Urinary bladder (tissue), 4 donors: Measurements from ENCODE around the gene TMEM86A. TPM values are rescaled to one million over a fixed set of nuclear protein-coding genes. Genes with fewer than 3 reads are reported as not detected.
"Not testable (repeated sequence)": the region's sequence is repeated elsewhere in the genome, so short reads cannot be mapped to it uniquely, and the experiment has no call there.

Experiments used
- DNase-seq: peaks from one replicate; pipeline ENCODE4 v3.0.0-alpha.2; 2015; ENCODE audit errors: extremely low spot score
- H3K27ac ChIP-seq: one replicate; pipeline ENCODE4 v1.5.1; 2013; ENCODE audit warnings: low read depth, mild to moderate bottlenecking, moderate library complexity
- H3K36me3 ChIP-seq: one replicate; pipeline ENCODE4 v1.6.1; 2013; ENCODE audit warnings: mild to moderate bottlenecking, moderate library complexity; ENCODE audit not compliant: insufficient read depth
- H3K4me1 ChIP-seq: one replicate; pipeline ENCODE4 v1.6.1; 2013; ENCODE audit warnings: mild to moderate bottlenecking, moderate library complexity; ENCODE audit not compliant: insufficient read depth
- H3K4me3 ChIP-seq: one replicate; pipeline ENCODE4 v1.5.1; 2013; ENCODE audit warnings: low read depth, low read length
- WGBS: extraction: QIAGEN DNeasy Blood & Tissue Kit; methylation state at CpG from one replicate; pipeline ENCODE4 v1.1.7; 2013; 5-methylcytosine and 5-hydroxymethylcytosine counted together
- polyA plus RNA-seq: library from polyadenylated mRNA; stranded (reverse); fragments of 200-250 nt; gene quantifications from one replicate; pipeline ENCODE4 v1.2.3, GENCODE V29; 2013
- total RNA-seq: library from RNA; depleted of rRNA; stranded (reverse); fragments of >200 nt; gene quantifications from one replicate; pipeline ENCODE4 v1.2.3, GENCODE V29; 2014
- donor health status: healthy with polysubstance abuse.
- donor health status: healthy.

TMEM86A gene
- total and polyA plus RNA-seq, 2 donors: 2.7 to 4.5 TPM

DNA sequence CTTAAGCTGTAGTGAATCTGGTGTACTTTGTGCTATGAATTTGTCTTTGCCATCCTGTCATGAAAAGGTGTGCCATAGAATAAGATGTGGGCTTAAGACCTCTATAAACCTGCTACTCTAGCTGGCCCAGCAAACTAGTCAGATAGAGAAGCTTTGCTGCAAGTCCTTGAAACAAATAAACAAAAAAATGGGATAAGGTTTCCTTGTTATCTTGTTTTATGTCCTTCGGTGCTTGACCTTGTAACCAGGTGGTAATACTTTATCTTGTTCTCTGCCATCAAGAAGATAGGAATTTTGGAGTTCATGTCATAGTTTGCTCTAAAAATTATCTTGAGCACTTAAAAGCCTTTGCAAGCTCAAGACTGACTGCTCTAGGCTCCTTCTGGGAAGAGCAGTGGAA lies 14.3 kb upstream of the TMEM86A start:
- no peak for DNase-seq
- Histone ChIP-seq H3K27ac (no peak overlapping the region), H3K36me3 (no peaks in the 10 kb centered on the region), H3K4me1 (no peaks in the 10 kb centered on the region), H3K4me3 (no peak overlapping the region)
- 59% methylated on average over 1 of the region's 1 CpG for WGBS

DNA sequence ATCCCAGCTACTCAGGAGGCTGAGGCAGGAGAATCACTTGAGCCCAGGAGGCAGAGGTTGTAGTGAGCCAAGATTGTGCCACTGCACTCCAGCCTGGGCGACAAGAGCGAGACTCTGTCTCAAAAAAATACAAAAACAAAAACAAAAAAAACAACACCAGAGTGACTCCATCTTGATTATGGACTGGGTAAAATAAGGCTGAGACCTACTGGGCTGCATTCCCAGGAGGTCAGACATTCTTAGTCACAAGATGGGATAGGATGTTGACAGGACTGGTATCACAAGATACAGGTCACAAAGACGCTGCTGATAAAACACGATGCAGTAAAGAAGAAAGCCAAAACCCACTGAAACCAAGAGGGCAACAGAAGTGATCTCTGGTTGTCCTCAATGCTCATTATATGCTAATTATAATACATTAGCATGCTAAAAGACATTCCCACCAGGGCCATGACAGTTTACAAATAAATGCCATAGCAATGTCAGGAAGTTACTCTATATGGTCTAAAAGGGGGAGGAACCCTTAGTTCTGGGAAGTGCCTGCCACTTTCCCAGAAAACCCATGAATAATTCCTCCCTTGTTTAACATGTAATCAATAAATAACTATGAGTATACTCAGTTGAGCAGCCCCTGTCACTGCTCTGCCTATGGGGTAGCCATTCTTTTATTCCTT lies 7.0 kb upstream of the TMEM86A start:
- not testable (repeated sequence) for H3K4me1 ChIP-seq, DNase-seq, H3K27ac ChIP-seq, H3K4me3 ChIP-seq, H3K36me3 ChIP-seq
- 79% methylated on average over 4 of the region's 4 CpGs for WGBS

DNA sequence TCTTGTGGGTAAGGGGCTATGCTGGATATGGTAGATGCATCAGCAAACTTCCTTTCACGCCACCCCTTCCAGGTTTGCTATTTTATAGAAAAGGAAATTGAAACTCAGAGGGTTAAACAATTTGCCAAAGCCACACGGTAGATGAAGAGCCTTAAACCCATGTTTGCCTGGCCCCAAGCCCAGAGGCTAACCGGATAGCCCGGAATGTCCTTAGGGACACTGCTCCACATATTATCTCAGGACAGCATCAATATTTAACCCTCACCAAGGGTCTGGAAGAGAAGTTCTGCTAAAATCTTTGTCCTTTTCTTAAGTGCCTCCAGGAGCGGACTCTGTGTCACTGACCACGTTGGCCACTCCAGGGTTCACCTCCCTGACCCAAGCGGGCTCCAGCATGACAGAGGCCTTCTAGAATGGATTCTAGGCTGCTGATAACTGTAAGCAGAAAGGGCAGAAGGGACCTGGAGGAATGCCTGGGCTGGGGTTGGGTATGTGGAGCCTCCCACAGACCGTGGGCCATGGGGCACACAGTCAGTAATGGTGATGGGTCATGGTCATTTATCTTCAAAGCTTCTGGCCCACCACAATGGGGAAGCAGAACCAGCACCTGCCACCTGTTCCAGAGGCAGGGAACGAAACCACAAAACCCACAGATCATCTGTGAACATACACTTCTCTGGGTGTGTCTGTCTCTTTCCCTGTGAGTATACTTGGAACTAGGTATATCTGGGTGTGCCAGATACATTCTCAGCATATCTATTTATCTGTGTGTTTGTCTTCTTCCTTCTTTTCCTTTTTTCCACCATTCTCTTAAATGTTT lies 5.4 kb upstream of the TMEM86A start:
- no peak for DNase-seq
- WGBS: 61% methylated on average over 9 of the region's 9 CpGs
- H3K27ac ChIP-seq: no peak overlapping the region
- H3K36me3 ChIP-seq: no peaks in the 10 kb centered on the region
- no peaks in the 10 kb centered on the region for H3K4me1 ChIP-seq
- H3K4me3 ChIP-seq: no peak overlapping the region

DNA sequence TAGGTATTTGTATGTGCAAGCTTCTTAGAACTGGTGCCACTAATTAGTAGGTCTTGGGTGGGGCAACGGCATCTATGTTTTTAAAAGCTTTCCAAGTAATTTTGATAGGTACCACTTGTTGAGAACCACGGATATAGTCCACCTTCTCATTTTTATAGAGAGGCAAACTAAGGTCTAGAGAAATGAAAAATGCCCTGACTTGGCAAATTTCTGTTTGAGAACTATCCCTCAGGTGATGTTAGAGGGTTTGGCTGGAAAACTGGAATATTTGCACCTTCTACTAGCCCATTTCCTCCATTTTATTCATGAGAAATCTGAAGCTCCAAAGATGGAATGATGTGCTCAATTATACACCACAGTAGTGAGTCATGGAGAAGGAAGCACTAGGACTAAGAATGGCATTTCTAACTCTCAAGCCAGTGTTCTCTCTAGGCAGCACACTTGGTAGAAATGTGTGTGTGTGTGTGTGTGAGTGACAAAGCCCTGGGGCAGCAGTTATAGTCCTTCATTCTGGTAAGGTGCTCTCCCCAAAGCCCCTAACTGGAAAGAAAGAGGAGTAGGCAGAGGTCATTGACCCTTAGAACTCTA lies 1.8 kb upstream of the TMEM86A start:
- Histone ChIP-seq H3K27ac (no peak overlapping the region), H3K4me3 (no peak overlapping the region), H3K36me3 (no peaks in the 10 kb centered on the region), H3K4me1 (no peaks in the 10 kb centered on the region)
- DNase-seq: no peak
- 85% methylated on average over 2 of the region's 2 CpGs for WGBS

DNA sequence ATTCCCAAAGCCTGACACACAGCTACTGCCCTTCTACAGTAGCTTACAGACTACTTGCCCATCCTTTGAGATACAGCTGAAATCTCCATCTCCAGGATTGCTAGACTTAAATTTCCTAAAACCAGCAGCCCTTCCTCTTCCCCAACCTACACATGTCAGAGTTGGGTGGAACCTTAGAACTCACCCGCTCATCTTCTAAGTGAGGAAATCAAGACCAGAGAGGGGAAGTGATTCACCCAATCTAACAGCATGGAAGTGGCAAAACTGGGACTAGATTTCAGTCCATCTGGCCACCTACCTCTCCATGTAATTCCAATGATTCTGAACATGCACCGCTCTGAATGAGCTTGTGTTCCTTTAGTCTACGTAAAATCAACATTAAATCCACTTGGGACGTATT lies 1.0 kb upstream of the TMEM86A start:
- WGBS: 87% methylated on average over 4 of the region's 4 CpGs
- no peak overlapping the region for H3K27ac ChIP-seq
- no peaks in the 10 kb centered on the region for H3K36me3 ChIP-seq
- H3K4me3 ChIP-seq: no peak overlapping the region
- no peak for DNase-seq
- no peaks in the 10 kb centered on the region for H3K4me1 ChIP-seq

DNA sequence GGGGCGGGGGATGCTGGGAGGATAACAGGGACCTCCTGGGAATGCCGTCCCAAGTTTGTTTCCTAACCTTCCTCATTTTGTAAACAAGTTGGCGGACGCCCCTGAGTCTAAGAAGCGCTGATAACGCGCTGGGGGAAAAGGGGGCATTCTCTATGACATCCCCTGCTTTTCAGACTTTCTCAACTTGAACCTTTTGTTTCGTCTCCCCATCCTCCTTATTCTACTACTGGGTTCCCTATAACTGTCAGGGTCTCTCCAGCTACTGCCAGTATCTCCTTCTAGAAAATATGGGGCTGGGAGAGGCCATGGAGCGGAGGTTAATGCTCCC lies 654 bp downstream of the TMEM86A start:
- no peaks in the 10 kb centered on the region for H3K4me1 ChIP-seq
- peak overlapping the region; percentile 86 for H3K4me3 ChIP-seq
- no peak overlapping the region for H3K27ac ChIP-seq
- no peaks in the 10 kb centered on the region for H3K36me3 ChIP-seq
- WGBS: 8% methylated on average over 9 of the region's 9 CpGs
- no peak for DNase-seq

DNA sequence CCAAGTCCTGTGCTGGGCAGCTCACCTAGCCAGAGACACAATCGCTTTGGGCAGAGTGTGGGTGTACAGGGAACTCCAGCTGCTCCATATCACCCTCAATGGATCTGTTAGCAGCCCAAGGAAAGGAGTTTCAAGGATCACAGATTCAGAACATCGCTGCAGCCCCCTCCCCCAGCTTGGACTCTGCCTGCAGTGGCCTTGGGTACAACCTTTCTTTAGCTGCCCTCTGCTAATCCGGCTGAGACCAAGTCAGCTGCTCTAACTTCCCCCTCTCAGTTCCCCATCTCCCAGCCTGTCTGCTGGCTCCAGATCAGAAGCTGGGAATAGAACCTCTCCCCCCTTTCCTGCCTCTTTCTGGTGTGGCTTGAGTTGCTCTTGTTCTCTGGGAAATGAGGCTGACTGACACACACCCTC lies 1.3 kb downstream of the TMEM86A start:
- no peak overlapping the region for H3K27ac ChIP-seq
- no peak for DNase-seq
- peak overlapping the region; percentile 86 for H3K4me3 ChIP-seq
- WGBS: 44% methylated on average over 3 of the region's 3 CpGs
- H3K4me1 ChIP-seq: no peaks in the 10 kb centered on the region
- no peaks in the 10 kb centered on the region for H3K36me3 ChIP-seq

DNA sequence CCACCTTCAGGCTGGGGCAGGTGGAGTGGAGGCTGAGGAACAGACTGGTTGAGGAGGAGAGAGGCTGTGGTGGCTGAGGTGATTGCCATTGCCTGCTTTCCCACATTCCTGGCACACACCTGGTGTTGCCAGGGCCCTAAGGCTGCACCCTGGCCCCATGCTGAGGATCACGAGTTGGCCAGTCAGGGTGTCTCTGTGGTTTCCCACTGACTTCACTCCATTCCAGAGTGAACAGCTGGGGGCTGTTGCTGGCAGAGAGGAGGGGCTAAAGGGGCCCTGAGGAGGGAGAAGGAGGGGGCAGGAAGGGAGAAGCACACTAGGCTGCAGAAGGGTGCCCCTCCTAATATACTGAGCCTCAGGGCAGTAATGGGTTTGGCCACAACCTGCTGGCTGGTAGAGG lies 1.8 kb downstream of the TMEM86A start:
- no peak overlapping the region for H3K27ac ChIP-seq
- WGBS: 53% methylated on average over 1 of the region's 1 CpG
- H3K4me3 ChIP-seq: no peak overlapping the region

DNA sequence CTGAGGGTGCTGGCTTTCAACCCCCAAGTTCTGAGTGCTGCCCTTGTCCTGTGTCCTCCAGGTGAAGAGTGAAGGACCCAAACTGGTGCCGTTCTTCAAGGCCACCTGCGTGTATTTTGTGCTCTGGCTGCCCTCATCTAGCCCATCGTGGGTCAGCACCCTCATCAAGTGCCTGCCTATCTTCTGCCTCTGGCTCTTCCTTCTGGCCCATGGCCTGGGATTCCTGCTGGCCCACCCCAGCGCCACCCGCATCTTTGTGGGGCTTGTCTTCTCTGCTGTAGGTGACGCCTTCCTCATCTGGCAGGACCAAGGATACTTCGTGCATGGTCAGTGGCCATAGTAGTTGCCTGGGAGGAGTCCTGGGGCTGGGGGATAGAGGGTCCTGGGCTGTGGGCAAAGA lies 2.3 kb downstream of the TMEM86A start:
- H3K4me1 ChIP-seq: no peaks in the 10 kb centered on the region
- 96% methylated on average over 7 of the region's 7 CpGs for WGBS
- H3K4me3 ChIP-seq: no peak overlapping the region
- DNase-seq: no peak
- no peak overlapping the region for H3K27ac ChIP-seq
- H3K36me3 ChIP-seq: no peaks in the 10 kb centered on the region

More for the DNA sequence above, 1.8 kb downstream of the TMEM86A start:
- no peak for DNase-seq
- H3K4me1 ChIP-seq: no peaks in the 10 kb centered on the region
- no peaks in the 10 kb centered on the region for H3K36me3 ChIP-seq

DNA sequence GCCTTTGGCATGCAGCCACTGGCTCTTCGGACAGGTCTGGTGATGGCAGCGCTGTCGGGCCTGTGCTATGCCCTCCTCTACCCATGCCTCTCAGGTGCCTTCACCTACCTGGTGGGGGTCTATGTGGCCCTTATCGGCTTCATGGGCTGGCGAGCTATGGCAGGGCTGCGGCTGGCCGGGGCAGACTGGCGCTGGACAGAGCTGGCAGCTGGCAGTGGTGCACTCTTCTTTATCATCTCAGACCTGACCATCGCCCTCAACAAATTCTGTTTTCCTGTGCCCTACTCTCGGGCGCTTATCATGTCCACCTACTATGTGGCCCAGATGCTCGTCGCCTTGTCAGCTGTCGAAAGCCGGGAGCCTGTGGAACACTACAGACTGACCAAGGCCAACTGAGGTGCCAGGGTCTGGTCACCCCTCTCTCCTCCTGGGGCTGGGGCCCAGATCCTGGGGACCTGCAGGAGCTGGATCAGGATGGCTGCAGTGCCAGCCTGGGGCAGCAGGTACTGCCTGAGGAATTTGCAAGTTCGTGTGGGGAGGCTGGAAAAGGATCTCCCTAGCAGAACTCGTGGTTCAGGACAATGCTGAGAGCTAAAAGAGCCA lies 3.1 kb downstream of the TMEM86A start:
- DNase-seq: no peak

DNA sequence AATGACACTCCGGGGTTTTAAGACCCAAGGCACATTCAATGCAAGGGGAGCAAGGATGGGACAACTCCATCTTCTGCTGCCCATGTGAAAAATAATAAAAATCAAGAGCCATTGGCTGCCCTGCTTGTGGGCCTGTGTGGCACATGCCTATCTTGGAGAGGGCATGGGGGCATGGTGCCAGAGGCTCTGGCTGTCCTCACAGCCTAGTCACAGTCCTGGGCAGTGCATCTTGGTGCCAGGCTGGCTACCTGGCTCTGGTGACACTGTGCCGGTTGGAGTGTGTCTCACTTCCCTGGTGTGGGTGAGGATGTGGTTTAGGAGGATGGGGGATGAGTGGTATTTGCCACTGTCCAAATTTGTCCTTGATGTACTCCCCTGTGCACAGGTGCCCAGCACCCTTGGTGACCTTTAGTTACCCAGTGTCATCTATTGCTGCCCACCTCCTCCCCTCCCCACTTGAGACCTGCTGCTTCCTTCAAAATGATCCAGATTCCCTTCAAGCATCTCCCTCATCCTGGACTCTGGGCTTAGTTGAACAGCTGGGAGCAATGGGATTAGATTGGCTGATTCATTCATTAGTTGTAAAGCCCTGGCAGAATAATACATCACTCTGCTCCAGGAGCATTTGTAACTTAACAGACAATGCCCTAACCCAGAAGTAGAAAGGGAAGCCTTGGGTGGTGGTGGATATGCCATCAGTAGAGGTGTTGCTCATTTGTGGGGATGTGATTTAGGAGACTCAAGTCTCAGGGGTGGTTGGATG lies 4.6 kb downstream of the TMEM86A start:
- H3K4me1 ChIP-seq: no peaks in the 10 kb centered on the region
- no peak for DNase-seq
- no peak overlapping the region for H3K27ac ChIP-seq
- H3K36me3 ChIP-seq: no peaks in the 10 kb centered on the region
- 91% methylated on average over 2 of the region's 2 CpGs for whole genome bisulfite sequencing
- H3K4me3 ChIP-seq: no peak overlapping the region

More for the DNA sequence above, 3.1 kb downstream of the TMEM86A start:
- 94% methylated on average over 17 of the region's 17 CpGs for WGBS
- no peak overlapping the region for H3K27ac ChIP-seq
- no peaks in the 10 kb centered on the region for H3K36me3 ChIP-seq
- no peak overlapping the region for H3K4me3 ChIP-seq
- H3K4me1 ChIP-seq: no peaks in the 10 kb centered on the region

DNA sequence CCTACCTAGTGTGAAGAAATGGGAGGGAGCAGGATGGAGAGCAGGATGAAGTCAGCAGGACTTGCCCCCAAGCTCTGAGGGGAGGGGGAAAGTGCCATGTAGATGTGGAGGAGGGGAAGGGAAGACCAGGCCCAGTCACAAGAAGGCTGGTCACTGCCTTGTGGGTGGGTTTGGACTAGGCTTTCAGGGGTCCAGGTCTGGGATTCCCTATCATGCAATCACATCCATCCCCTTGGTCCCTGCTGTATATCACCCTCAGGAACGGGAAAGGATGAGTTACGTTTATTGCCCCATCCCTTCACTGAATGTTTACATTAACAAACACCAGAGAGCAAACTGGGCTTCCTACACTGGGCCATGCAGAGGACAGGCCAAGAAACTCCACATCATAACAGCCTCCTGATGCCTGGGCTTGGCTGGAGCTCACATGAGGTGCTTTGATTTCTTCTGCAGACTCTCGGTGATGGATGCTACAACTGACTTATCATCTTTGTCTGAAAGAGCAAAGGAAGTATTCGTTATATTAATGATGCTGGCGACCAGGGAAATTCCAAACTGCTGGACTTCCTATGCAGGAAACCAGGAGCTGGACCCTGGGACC lies 5.6 kb downstream of the TMEM86A start:
- WGBS: 60% methylated on average over 5 of the region's 5 CpGs
- Histone ChIP-seq H3K4me3 (no peak overlapping the region), H3K36me3 (no peaks in the 10 kb centered on the region), H3K27ac (no peak overlapping the region), H3K4me1 (no peaks in the 10 kb centered on the region)
- no peak for DNase-seq

DNA sequence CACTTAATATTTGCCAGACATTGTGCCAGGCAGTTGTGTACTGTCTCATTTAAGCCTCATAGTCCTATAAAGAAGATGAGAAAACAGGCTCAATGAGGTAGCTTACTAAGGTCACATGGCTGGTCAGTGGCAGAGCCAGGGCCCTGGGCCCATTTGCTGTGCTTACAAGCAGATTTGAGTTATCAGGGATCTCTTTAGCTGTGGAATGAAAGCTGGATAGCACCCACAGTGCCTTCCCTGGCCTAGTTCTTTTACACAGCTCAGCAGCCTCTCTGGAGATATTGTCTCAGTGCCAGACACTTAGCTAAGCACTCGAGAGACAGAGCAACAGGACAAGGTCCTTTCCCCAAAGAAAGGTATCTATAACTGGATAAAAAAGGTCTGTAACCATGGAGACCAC lies 6.1 kb downstream of the TMEM86A start:
- DNase-seq: no peak
- H3K4me3 ChIP-seq: no peak overlapping the region
- H3K27ac ChIP-seq: no peak overlapping the region
- no peaks in the 10 kb centered on the region for H3K36me3 ChIP-seq
- H3K4me1 ChIP-seq: no peaks in the 10 kb centered on the region
- WGBS: 31% methylated on average over 1 of the region's 1 CpG
